Measurements from ENCODE around the gene ITGAD.
"Not testable (repeated sequence)": the region's sequence is repeated elsewhere in the genome, so short reads cannot be mapped to it uniquely, and the experiment has no call there.

Gene ITGAD

GRCh38 chr16:31439519-31439918 is 46.4 kb downstream of the ITGAD start:
- H3K27ac ChIP-seq (ENCODE audit: low read length): no peak overlapping the region

GRCh38 chr16:31440516-31441184 is 47.5 kb downstream of the ITGAD start:
- no peaks in the 10 kb centered on the region for H3K9me3 ChIP-seq (ENCODE audit: insufficient read depth, low read depth, low read length)
- no peak overlapping the region for H3K27ac ChIP-seq (ENCODE audit: low read length)
- H3K36me3 ChIP-seq (ENCODE audit: insufficient read depth, low read depth, low read length): no peaks in the 10 kb centered on the region
- H3K4me1 ChIP-seq (ENCODE audit: insufficient read depth, low read length): no peaks in the 10 kb centered on the region
- no peak overlapping the region for H3K4me3 ChIP-seq (ENCODE audit: low read length)
- H3K9ac ChIP-seq (ENCODE audit: low read depth, low read length): no peak overlapping the region
- no peaks in the 10 kb centered on the region for H3K27me3 ChIP-seq (ENCODE audit: insufficient read depth, low read length)

More at GRCh38 chr16:31439519-31439918, 46.4 kb downstream of the ITGAD start:
- H3K9ac ChIP-seq (ENCODE audit: low read depth, low read length): no peak overlapping the region
- H3K9me3 ChIP-seq (ENCODE audit: insufficient read depth, low read depth, low read length): no peaks in the 10 kb centered on the region
- H3K4me3 ChIP-seq (ENCODE audit: low read length): no peak overlapping the region
- H3K27me3 ChIP-seq (ENCODE audit: insufficient read depth, low read length): no peaks in the 10 kb centered on the region
- no peaks in the 10 kb centered on the region for H3K36me3 ChIP-seq (ENCODE audit: insufficient read depth, low read depth, low read length)
- H3K4me1 ChIP-seq (ENCODE audit: insufficient read depth, low read length): no peaks in the 10 kb centered on the region

- H3K4me3 ChIP-seq (ENCODE audit: low read length): no peak overlapping the region
- no peaks in the 10 kb centered on the region for H3K4me1 ChIP-seq (ENCODE audit: insufficient read depth, low read length)
- no peaks in the 10 kb centered on the region for H3K9me3 ChIP-seq (ENCODE audit: insufficient read depth, low read depth, low read length)
- no peak overlapping the region for H3K9ac ChIP-seq (ENCODE audit: low read depth, low read length)
- H3K36me3 ChIP-seq (ENCODE audit: insufficient read depth, low read depth, low read length): no peaks in the 10 kb centered on the region
- no peaks in the 10 kb centered on the region for H3K27me3 ChIP-seq (ENCODE audit: insufficient read depth, low read length)
- no peak overlapping the region for H3K27ac ChIP-seq (ENCODE audit: low read length)
Measured at GRCh38 chr16:31441956-31442355, 48.8 kb downstream of the ITGAD start.

- not testable (repeated sequence) for H3K9me3 ChIP-seq (ENCODE audit: insufficient read depth, low read depth, low read length); H3K27me3 ChIP-seq (ENCODE audit: insufficient read depth, low read length); H3K27ac ChIP-seq (ENCODE audit: low read length); H3K4me3 ChIP-seq (ENCODE audit: low read length); H3K4me1 ChIP-seq (ENCODE audit: insufficient read depth, low read length); H3K36me3 ChIP-seq (ENCODE audit: insufficient read depth, low read depth, low read length); H3K9ac ChIP-seq (ENCODE audit: low read depth, low read length)
Measured at GRCh38 chr16:31445931-31446330, 52.8 kb downstream of the ITGAD start.

GRCh38 chr16:31451201-31451600 is 58.1 kb downstream of the ITGAD start:
- Histone ChIP-seq H3K4me1 (ENCODE audit: insufficient read depth, low read length) (peaks cover 21% of the 10 kb centered on the region), H3K27me3 (ENCODE audit: insufficient read depth, low read length) (no peaks in the 10 kb centered on the region), H3K36me3 (ENCODE audit: insufficient read depth, low read depth, low read length) (no peaks in the 10 kb centered on the region), H3K9ac (ENCODE audit: low read depth, low read length) (no peak overlapping the region), H3K9me3 (ENCODE audit: insufficient read depth, low read depth, low read length) (no peaks in the 10 kb centered on the region), H3K4me3 (ENCODE audit: low read length) (no peak overlapping the region), H3K27ac (ENCODE audit: low read length) (no peak overlapping the region)

- no peaks in the 10 kb centered on the region for H3K9me3 ChIP-seq (ENCODE audit: insufficient read depth, low read depth, low read length)
- no peak overlapping the region for H3K4me3 ChIP-seq (ENCODE audit: low read length)
- H3K4me1 ChIP-seq (ENCODE audit: insufficient read depth, low read length): peaks cover 21% of the 10 kb centered on the region
- no peak overlapping the region for H3K27ac ChIP-seq (ENCODE audit: low read length)
- H3K9ac ChIP-seq (ENCODE audit: low read depth, low read length): no peak overlapping the region
- H3K36me3 ChIP-seq (ENCODE audit: insufficient read depth, low read depth, low read length): no peaks in the 10 kb centered on the region
- H3K27me3 ChIP-seq (ENCODE audit: insufficient read depth, low read length): no peaks in the 10 kb centered on the region
Measured at GRCh38 chr16:31451681-31452351, 58.7 kb downstream of the ITGAD start.

GRCh38 chr16:31452631-31453106 is 59.5 kb downstream of the ITGAD start:
- Histone ChIP-seq H3K27ac (ENCODE audit: low read length) (no peak overlapping the region), H3K4me3 (ENCODE audit: low read length) (no peak overlapping the region), H3K9ac (ENCODE audit: low read depth, low read length) (no peak overlapping the region), H3K27me3 (ENCODE audit: insufficient read depth, low read length) (no peaks in the 10 kb centered on the region), H3K4me1 (ENCODE audit: insufficient read depth, low read length) (peaks cover 24% of the 10 kb centered on the region), H3K9me3 (ENCODE audit: insufficient read depth, low read depth, low read length) (no peaks in the 10 kb centered on the region), H3K36me3 (ENCODE audit: insufficient read depth, low read depth, low read length) (no peaks in the 10 kb centered on the region)

- Histone ChIP-seq H3K9ac (ENCODE audit: low read depth, low read length) (peak overlapping the region; percentile 6; the same call in 1 of the 2 replicates), H3K27me3 (ENCODE audit: insufficient read depth, low read length) (no peaks in the 10 kb centered on the region), H3K36me3 (ENCODE audit: insufficient read depth, low read depth, low read length) (no peaks in the 10 kb centered on the region), H3K27ac (ENCODE audit: low read length) (no peak overlapping the region), H3K4me1 (ENCODE audit: insufficient read depth, low read length) (peaks cover 24% of the 10 kb centered on the region), H3K9me3 (ENCODE audit: insufficient read depth, low read depth, low read length) (no peaks in the 10 kb centered on the region), H3K4me3 (ENCODE audit: low read length) (no peak overlapping the region)
Measured at GRCh38 chr16:31453255-31454204, 60.4 kb downstream of the ITGAD start.

GRCh38 chr16:31455601-31456314 is 62.6 kb downstream of the ITGAD start:
- Histone ChIP-seq H3K4me3 (ENCODE audit: low read length) (no peak overlapping the region), H3K27me3 (ENCODE audit: insufficient read depth, low read length) (no peaks in the 10 kb centered on the region), H3K9me3 (ENCODE audit: insufficient read depth, low read depth, low read length) (no peaks in the 10 kb centered on the region), H3K4me1 (ENCODE audit: insufficient read depth, low read length) (peaks cover 24% of the 10 kb centered on the region), H3K36me3 (ENCODE audit: insufficient read depth, low read depth, low read length) (no peaks in the 10 kb centered on the region), H3K27ac (ENCODE audit: low read length) (no peak overlapping the region), H3K9ac (ENCODE audit: low read depth, low read length) (no peak overlapping the region)

- H3K27ac ChIP-seq (ENCODE audit: low read length): no peak overlapping the region
- no peaks in the 10 kb centered on the region for H3K36me3 ChIP-seq (ENCODE audit: insufficient read depth, low read depth, low read length)
- H3K4me1 ChIP-seq (ENCODE audit: insufficient read depth, low read length): peaks cover 19% of the 10 kb centered on the region
- H3K9ac ChIP-seq (ENCODE audit: low read depth, low read length): no peak overlapping the region
- H3K27me3 ChIP-seq (ENCODE audit: insufficient read depth, low read length): no peaks in the 10 kb centered on the region
- H3K4me3 ChIP-seq (ENCODE audit: low read length): peak overlapping the region; percentile 81; the same call in 1 of the 2 replicates
- no peaks in the 10 kb centered on the region for H3K9me3 ChIP-seq (ENCODE audit: insufficient read depth, low read depth, low read length)
Measured at GRCh38 chr16:31456988-31457360, 63.8 kb downstream of the ITGAD start.

All from iPS-20b (cell line).